GM12878 (cell line): Measurements from ENCODE around the gene MTHFD1. TPM values are rescaled to one million over a fixed set of nuclear protein-coding genes. Genes with fewer than 3 reads are reported as not detected.

Experiments used
- ATAC-seq: fragments of 200-7000 bp; cut with Tn5 transposase; 3 replicates; pipeline ENCODE4 v1.9.1; 2020; ENCODE audit warnings: mild to moderate bottlenecking, moderate library complexity
- BruUV-seq: library from RNA; stranded (reverse); fragments of 400-500 nt; replicated peaks from 2 replicates; lab custom pipeline; 2021; lab: Mats Ljungman, UMichigan
- CTCF ChIA-PET: fragments of 300-600 bp; sonication (Branson Sonifier 250); formaldehyde crosslinking; extraction: SDS; loops from one replicate; lab custom pipeline; 2021; ENCODE audit warnings: inconsistent platforms; lab: Yijun Ruan, JAX
- POLR2A ChIA-PET: fragments of 350-600 bp; formaldehyde crosslinking; extraction: SDS; loops from one replicate; lab custom pipeline; 2021; ENCODE audit warnings: inconsistent platforms; lab: Charles Lee
- RAD21 ChIA-PET: fragments of 300-600 bp; sonication (Branson Sonifier 250); formaldehyde crosslinking; loops from one replicate; lab custom pipeline; 2023; ENCODE audit warnings: antibody characterized with exemption; ENCODE audit not compliant: unreplicated experiment; lab: Charles Lee
- SMC1A ChIA-PET: fragments of 300-600 bp; sonication (Branson Sonifier 250); formaldehyde crosslinking; loops from one replicate; lab custom pipeline; 2023; ENCODE audit not compliant: unreplicated experiment, uncharacterized antibody; lab: Charles Lee
- DNase-seq: peaks from one replicate; pipeline ENCODE4 v3.0.0-alpha.2; 2011; ENCODE audit warnings: low read depth, low spot score
- FAIRE-seq: peaks from 3 replicates; lab custom pipeline; 2011; peaks lifted over from hg19 to GRCh38; lab: Jason Lieb, UNC
- H2AFZ ChIP-seq: 2 replicates; pipeline ENCODE4 v1.6.0; 2011; ENCODE audit warnings: low read depth, low read length, control low read depth; ENCODE audit not compliant: control insufficient read depth
- H3K27ac ChIP-seq: 2 replicates; pipeline ENCODE4 v1.5.1; 2011; ENCODE audit warnings: control low read depth; ENCODE audit not compliant: control insufficient read depth, insufficient read depth
- H3K27me3 ChIP-seq, 2 experiments: replicated peaks in 1 of 2; 2 replicates each; pipeline versions ENCODE4 v1.6.0 to v1.6.1; 2011; ENCODE audit warnings: low read length in 1 of 2; ENCODE audit not compliant: control insufficient read depth in 2 of 2, insufficient read depth in 2 of 2
- H3K36me3 ChIP-seq, 2 experiments: 2 replicates each; pipeline ENCODE4 v1.5.1; 2011; ENCODE audit warnings: low read length in 1 of 2; ENCODE audit not compliant: control insufficient read depth in 2 of 2, insufficient read depth in 2 of 2
- H3K4me1 ChIP-seq: 2 replicates; pipeline ENCODE4 v1.6.1; 2011; ENCODE audit warnings: mild to moderate bottlenecking, low read length, moderate library complexity, mixed read lengths; ENCODE audit not compliant: control insufficient read depth, insufficient read depth
- H3K4me2 ChIP-seq: 2 replicates; pipeline ENCODE4 v1.6.0; 2011; ENCODE audit warnings: control low read depth; ENCODE audit not compliant: control insufficient read depth, insufficient read depth
- H3K4me3 ChIP-seq: fragments of 200-600 bp; sonication (generic); 2 replicates; pipeline ENCODE4 v1.5.1; 2016
- H3K79me2 ChIP-seq: 2 replicates; pipeline ENCODE4 v1.6.0; 2011; ENCODE audit warnings: low read length; ENCODE audit not compliant: control insufficient read depth, insufficient read depth
- H3K9ac ChIP-seq: 2 replicates; pipeline ENCODE4 v1.8.0; 2011; ENCODE audit warnings: low read length, control low read depth, mixed read lengths; ENCODE audit not compliant: control insufficient read depth, insufficient read depth
- H3K9me3 ChIP-seq: replicated peaks from 3 replicates; pipeline ENCODE4 v1.5.1; 2011; ENCODE audit warnings: mild to moderate bottlenecking, low read length; ENCODE audit not compliant: control insufficient read depth, insufficient read depth
- H4K20me1 ChIP-seq: 2 replicates; pipeline ENCODE4 v1.6.0; 2011; ENCODE audit not compliant: control insufficient read depth, insufficient read depth
- BCL3 ChIP-seq: IDR thresholded peaks from 2 replicates; pipeline ENCODE4 v1.6.1; 2011; ENCODE audit warnings: borderline replicate concordance, low read depth, mild to moderate bottlenecking, moderate library complexity, low read length; ENCODE audit not compliant: insufficient read depth, poor library complexity, severe bottlenecking
- CEBPZ ChIP-seq: fragments of 150-350 bp; IDR thresholded peaks from 2 replicates; pipeline ENCODE4 v1.6.1; 2016; ENCODE audit warnings: low read depth, low read length
- CREM ChIP-seq: IDR thresholded peaks from 2 replicates; pipeline ENCODE4 v1.6.1; 2014; ENCODE audit warnings: antibody characterized with exemption, low read depth
- E4F1 ChIP-seq: fragments of 450-650 bp; IDR thresholded peaks from 2 replicates; pipeline ENCODE4 v1.6.1; 2018; ENCODE audit warnings: borderline replicate concordance, mild to moderate bottlenecking; ENCODE audit not compliant: partially characterized antibody
- IKZF1 ChIP-seq: fragments of 450-650 bp; conservative IDR thresholded peaks from 2 replicates; pipeline ENCODE4 v1.6.1; 2017; ENCODE audit warnings: antibody characterized with exemption, mild to moderate bottlenecking
- MXI1 ChIP-seq: fragments of 150-350 bp; IDR thresholded peaks from 2 replicates; pipeline ENCODE4 v1.6.1; 2011; ENCODE audit warnings: low read depth, mild to moderate bottlenecking, inconsistent platforms, low read length, improper control_type of control experiment
- MYB ChIP-seq: fragments of 150-350 bp; IDR thresholded peaks from 2 replicates; pipeline ENCODE4 v1.6.1; 2014; ENCODE audit warnings: mild to moderate bottlenecking, low read depth, low read length, borderline replicate concordance
- NBN ChIP-seq: fragments of 450-650 bp; IDR thresholded peaks from 2 replicates; pipeline ENCODE4 v1.6.1; 2016
- NR2C2 ChIP-seq: IDR thresholded peaks from 2 replicates; pipeline ENCODE4 v1.6.1; 2011; ENCODE audit warnings: borderline replicate concordance, low read depth; ENCODE audit not compliant: control insufficient read depth, insufficient read length
- RELA ChIP-seq: fragments of 450-650 bp; IDR thresholded peaks from 2 replicates; pipeline ENCODE4 v1.8.0; 2014; ENCODE audit warnings: borderline replicate concordance; ENCODE audit not compliant: partially characterized antibody
- SMAD5 ChIP-seq: IDR thresholded peaks from 2 replicates; pipeline ENCODE4 v1.6.1; 2016; ENCODE audit warnings: antibody characterized with exemption, low read depth
- WGBS: methylation state at CpG from one replicate; pipeline ENCODE4 v1.1.6; 2016; ENCODE audit warnings: low lambda C conversion rate; ENCODE audit not compliant: insufficient replicate concordance, insufficient coverage; ENCODE audit errors: missing lambda C conversion rate; 5-methylcytosine and 5-hydroxymethylcytosine counted together
- in situ Hi-C: fragments of 300-500 bp; cut with MboI; formaldehyde crosslinking; loops from 9 replicates; pipeline ENCODE4 v1.14.3; 2018; ENCODE audit warnings: mixed read lengths
- intact Hi-C: fragments of 100-400 bp; cut with micrococcal nuclease; formaldehyde crosslinking; loops from one replicate; pipeline ENCODE4 v1.14.2; 2022; ENCODE audit not compliant: unreplicated experiment
- polyA plus RNA-seq, 11 experiments: library from polyadenylated mRNA; depleted of rRNA in 4 of 11; unstranded in 6 of 11; stranded (reverse) in 5 of 11; fragments of >200 nt; fragmentation: Nextera tagmentation in 4 of 11; fragmentation: Illumina TruSeq in 1 of 11; extraction: Ambion mirVana in 4 of 11; extraction: Trizol in 1 of 11; gene quantifications; 1 replicate in 1 of 11; 2 replicates in 10 of 11; pipeline versions ENCODE4 v1.2.1 to v1.2.3, GENCODE V29; 2011 to 2016; ENCODE audit warnings: inconsistent platforms in 2 of 11, missing spikeins in 2 of 11, low read depth in 1 of 11
- total RNA-seq, 4 experiments: library from RNA; depleted of rRNA in 3 of 4; stranded (reverse); fragments of >200 nt in 3 of 4; fragmentation: Illumina TruSeq in 1 of 4; extraction: Trizol in 1 of 4; gene quantifications; 2 replicates each; pipeline versions ENCODE4 v1.2.1 to v1.2.3, GENCODE V29; 2013 to 2021

The MTHFD1 gene
- total and polyA plus RNA-seq, 10 of the 15 experiments (the other 5 are each of a cell fraction or from before 2014, with no cell fraction given) = 99.3 to 310 (median 173) TPM

GRCh38 chr14:64419003-64419402 is 30.9 kb downstream of the MTHFD1 start:
- ChIA-PET SMC1A (interaction anchor here (0.8 to 1.1 kb wide), 3 partner anchors 15 to 50 kb away, joined by 3 to 4 read pairs (median 3); no protein-coding TSS in a partner anchor), CTCF (interaction anchor here (1.0 to 4.7 kb wide), 3 partner anchors 11 to 75 kb away, joined by 3 to 38 read pairs (median 4); no protein-coding TSS in a partner anchor), RAD21 (no interaction called here), POLR2A (no interaction called here)
- Histone ChIP-seq H3K27me3 (no peaks in the 10 kb centered on the region), H2AFZ (no peak overlapping the region), H3K4me1 (peaks cover 3% of the 10 kb centered on the region; the same call in 1 of the 2 replicates), H3K27ac (no peak overlapping the region), H3K9me3 (no peaks in the 10 kb centered on the region), H3K79me2 (no peaks in the 10 kb centered on the region), H3K36me3 (peaks cover 18 to 27% of the 10 kb centered on the region in 2 experiments), H3K4me3 (no peak overlapping the region), H3K9ac (no peak overlapping the region), H3K4me2 (no peak overlapping the region), H4K20me1 (no peaks in the 10 kb centered on the region)
- TF ChIP-seq MXI1 (no peak), E4F1 (no peak), SMAD5 (no peak), IKZF1 (no peak), NBN (no peak), CREM (no peak), CEBPZ (no peak), BCL3 (no peak), RELA (no peak), MYB (no peak), NR2C2 (no peak)
- no TSS peak for BruUV-seq
- intact Hi-C loops (no loop called here), in situ Hi-C loops (no loop called here)
- 97% methylated on average over 7 of the region's 7 CpGs for WGBS
- DNase-seq = no peak
- FAIRE-seq = no peak
- no peak for ATAC-seq
